ENCODE data around the gene SRGAP3. TPM values are rescaled to one million over a fixed set of nuclear protein-coding genes. Genes with fewer than 3 reads are reported as not detected.

Gene SRGAP3
- total RNA-seq, 1 experiment from 2014 or later = 17.9 TPM

DNA sequence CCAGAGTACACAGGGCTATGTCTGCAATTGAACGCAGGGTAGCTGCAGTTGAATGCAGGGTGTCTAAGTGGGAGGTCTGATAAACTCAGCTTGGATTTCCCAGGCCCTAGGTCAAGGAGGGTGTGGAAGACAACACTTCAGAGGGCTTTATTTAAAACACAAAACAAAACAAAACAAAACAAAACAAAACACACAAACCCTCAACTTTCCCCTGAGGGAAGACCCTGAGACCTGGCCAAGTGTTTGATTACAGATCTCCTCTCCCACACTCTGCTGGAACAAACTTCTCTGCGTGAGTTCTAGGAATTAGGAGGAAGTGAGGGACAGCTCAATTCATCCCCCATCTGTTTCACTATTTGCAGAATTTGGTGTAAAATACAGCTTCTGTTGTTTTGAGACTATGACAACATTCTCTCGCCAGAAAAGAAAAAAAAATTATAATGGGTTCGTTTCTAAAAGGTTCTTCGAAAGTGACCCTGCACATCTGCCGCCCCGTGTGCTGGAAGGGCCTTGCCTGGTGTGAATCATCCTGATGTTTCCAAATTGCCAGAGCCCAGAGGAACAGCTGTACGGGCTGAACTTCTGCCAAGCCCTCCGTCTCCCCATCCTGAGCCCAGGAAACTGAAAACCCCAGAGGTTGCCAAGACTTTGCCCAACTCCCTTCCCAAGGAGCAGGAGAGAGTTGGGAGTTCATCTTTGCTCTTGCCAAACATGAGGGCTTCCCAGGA lies 212.9 kb downstream of the SRGAP3 start:
- Mint-ChIP-seq H3K36me3 (no peaks in the 10 kb centered on the region), H3K9me3 (no peaks in the 10 kb centered on the region), H3K27me3 (ENCODE audit: low read depth) (peaks cover 10% of the 10 kb centered on the region), H3K4me3 (no peak overlapping the region), H3K27ac (no peak overlapping the region), H3K4me1 (peaks cover 12% of the 10 kb centered on the region)
- ChIA-PET CTCF (no interaction called here), POLR2A (no interaction called here)
- no peak for DNase-seq (ENCODE audit: low spot score)
- TF ChIP-seq HMGA2 (CRISPR knock-in tag; IDR thresholded peaks at IDR 0.05) (no peak), NR1H2 (CRISPR knock-in tag; IDR thresholded peaks at IDR 0.05) (no peak), SOX15 (CRISPR knock-in tag; IDR thresholded peaks at IDR 0.05) (no peak), GRHL2 (CRISPR knock-in tag; IDR thresholded peaks at IDR 0.05; ENCODE audit: insufficient replicate concordance, severe bottlenecking) (no peak), NR2C2 (CRISPR knock-in tag; IDR thresholded peaks at IDR 0.05) (no peak), PRRX2 (CRISPR knock-in tag; IDR thresholded peaks at IDR 0.05) (no peak), SP1 (CRISPR knock-in tag; conservative IDR thresholded peaks at IDR 0.05) (no peak)
- TF ChIP-seq, protein P1, sequence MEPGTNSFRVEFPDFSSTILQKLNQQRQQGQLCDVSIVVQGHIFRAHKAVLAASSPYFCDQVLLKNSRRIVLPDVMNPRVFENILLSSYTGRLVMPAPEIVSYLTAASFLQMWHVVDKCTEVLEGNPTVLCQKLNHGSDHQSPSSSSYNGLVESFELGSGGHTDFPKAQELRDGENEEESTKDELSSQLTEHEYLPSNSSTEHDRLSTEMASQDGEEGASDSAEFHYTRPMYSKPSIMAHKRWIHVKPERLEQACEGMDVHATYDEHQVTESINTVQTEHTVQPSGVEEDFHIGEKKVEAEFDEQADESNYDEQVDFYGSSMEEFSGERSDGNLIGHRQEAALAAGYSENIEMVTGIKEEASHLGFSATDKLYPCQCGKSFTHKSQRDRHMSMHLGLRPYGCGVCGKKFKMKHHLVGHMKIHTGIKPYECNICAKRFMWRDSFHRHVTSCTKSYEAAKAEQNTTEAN (CRISPR knock-in tag; IDR thresholded peaks at IDR 0.05) = no peak
- ATAC-seq = peak; percentile 69

DNA sequence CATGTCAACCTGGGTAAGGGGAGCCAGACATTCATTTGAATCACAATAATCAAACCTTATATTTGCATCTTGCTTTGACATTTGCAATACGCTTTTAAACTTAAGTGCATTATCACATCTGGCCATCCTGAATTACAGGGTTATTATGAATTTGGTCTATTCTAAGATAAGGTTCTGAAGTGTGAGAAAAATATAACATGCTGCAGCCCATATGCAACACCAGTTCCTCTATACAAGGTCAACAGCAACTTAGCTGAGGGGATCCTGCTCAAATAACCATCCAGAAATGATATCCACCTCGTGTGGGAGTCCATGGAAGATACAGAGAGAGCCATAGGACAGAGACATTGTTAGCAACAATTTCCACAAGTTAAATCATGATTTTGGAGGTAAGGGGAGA lies 213.5 kb downstream of the SRGAP3 start:
- no peak overlapping the region for H3K4me3 Mint-ChIP-seq

DNA sequence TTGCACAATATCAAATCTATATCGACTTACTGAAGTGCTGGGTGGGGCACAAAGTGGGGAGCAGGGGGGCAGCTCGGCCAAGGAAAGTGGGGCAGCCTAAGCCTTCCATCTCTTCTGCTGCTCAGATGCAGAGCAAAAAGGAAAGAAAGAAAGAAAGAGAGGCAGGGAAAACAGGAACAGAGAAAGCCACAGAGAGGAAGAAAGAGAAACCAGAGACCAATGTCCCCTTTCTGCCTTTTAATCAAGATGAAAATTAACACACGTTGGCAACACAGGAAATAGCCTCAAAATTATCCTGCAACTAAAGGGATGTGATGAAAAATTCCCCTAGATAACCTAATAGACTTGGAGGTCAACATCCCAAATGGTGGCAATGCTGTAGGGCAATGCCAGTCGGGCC lies 214.0 kb downstream of the SRGAP3 start:
- Mint-ChIP-seq H3K36me3 (no peaks in the 10 kb centered on the region), H3K27ac (no peak overlapping the region), H3K9me3 (no peaks in the 10 kb centered on the region), H3K4me3 (no peak overlapping the region), H3K27me3 (ENCODE audit: low read depth) (peaks cover 10% of the 10 kb centered on the region), H3K4me1 (peaks cover 12% of the 10 kb centered on the region)
- ChIA-PET POLR2A (no interaction called here), CTCF (interaction anchor here (1.3 kb wide), 1 partner anchor 48 kb away, joined by 4 read pairs; no protein-coding TSS in a partner anchor)
- no peak for DNase-seq (ENCODE audit: low spot score)
- no peak for ATAC-seq
- TF ChIP-seq NFATC4 (CRISPR knock-in tag; IDR thresholded peaks at IDR 0.05) (no peak), ATF1 (CRISPR knock-in tag; IDR thresholded peaks at IDR 0.05) (no peak), ZNF263 (CRISPR knock-in tag; IDR thresholded peaks at IDR 0.05; ENCODE audit: low read depth) (no peak), ZNF396 (CRISPR knock-in tag; IDR thresholded peaks at IDR 0.05; ENCODE audit: borderline replicate concordance) (no peak), NR3C1 (CRISPR knock-in tag; conservative IDR thresholded peaks at IDR 0.05; ENCODE audit: low read depth) (no peak)
- TF ChIP-seq, protein P2, sequence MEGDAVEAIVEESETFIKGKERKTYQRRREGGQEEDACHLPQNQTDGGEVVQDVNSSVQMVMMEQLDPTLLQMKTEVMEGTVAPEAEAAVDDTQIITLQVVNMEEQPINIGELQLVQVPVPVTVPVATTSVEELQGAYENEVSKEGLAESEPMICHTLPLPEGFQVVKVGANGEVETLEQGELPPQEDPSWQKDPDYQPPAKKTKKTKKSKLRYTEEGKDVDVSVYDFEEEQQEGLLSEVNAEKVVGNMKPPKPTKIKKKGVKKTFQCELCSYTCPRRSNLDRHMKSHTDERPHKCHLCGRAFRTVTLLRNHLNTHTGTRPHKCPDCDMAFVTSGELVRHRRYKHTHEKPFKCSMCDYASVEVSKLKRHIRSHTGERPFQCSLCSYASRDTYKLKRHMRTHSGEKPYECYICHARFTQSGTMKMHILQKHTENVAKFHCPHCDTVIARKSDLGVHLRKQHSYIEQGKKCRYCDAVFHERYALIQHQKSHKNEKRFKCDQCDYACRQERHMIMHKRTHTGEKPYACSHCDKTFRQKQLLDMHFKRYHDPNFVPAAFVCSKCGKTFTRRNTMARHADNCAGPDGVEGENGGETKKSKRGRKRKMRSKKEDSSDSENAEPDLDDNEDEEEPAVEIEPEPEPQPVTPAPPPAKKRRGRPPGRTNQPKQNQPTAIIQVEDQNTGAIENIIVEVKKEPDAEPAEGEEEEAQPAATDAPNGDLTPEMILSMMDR (IDR thresholded peaks at IDR 0.05) = no peak
- TF ChIP-seq, protein P3, sequence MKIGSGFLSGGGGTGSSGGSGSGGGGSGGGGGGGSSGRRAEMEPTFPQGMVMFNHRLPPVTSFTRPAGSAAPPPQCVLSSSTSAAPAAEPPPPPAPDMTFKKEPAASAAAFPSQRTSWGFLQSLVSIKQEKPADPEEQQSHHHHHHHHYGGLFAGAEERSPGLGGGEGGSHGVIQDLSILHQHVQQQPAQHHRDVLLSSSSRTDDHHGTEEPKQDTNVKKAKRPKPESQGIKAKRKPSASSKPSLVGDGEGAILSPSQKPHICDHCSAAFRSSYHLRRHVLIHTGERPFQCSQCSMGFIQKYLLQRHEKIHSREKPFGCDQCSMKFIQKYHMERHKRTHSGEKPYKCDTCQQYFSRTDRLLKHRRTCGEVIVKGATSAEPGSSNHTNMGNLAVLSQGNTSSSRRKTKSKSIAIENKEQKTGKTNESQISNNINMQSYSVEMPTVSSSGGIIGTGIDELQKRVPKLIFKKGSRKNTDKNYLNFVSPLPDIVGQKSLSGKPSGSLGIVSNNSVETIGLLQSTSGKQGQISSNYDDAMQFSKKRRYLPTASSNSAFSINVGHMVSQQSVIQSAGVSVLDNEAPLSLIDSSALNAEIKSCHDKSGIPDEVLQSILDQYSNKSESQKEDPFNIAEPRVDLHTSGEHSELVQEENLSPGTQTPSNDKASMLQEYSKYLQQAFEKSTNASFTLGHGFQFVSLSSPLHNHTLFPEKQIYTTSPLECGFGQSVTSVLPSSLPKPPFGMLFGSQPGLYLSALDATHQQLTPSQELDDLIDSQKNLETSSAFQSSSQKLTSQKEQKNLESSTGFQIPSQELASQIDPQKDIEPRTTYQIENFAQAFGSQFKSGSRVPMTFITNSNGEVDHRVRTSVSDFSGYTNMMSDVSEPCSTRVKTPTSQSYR (CRISPR knock-in tag; IDR thresholded peaks at IDR 0.05) = no peak

More for the DNA sequence above, 213.5 kb downstream of the SRGAP3 start:
- ChIA-PET CTCF (no interaction called here), POLR2A (no interaction called here)
- peaks cover 12% of the 10 kb centered on the region for H3K4me1 Mint-ChIP-seq
- DNase-seq (ENCODE audit: low spot score) (no peak), ATAC-seq (no peak)
- peaks cover 10% of the 10 kb centered on the region for H3K27me3 Mint-ChIP-seq (ENCODE audit: low read depth)
- no peaks in the 10 kb centered on the region for H3K9me3 Mint-ChIP-seq
- no peak overlapping the region for H3K27ac Mint-ChIP-seq
- no peak for TF ChIP-seq SMAD4 (CRISPR knock-in tag; IDR thresholded peaks at IDR 0.05)
- no peak for TF ChIP-seq TEAD4 (CRISPR knock-in tag; IDR thresholded peaks at IDR 0.05)
- TF ChIP-seq, protein P2 (IDR thresholded peaks at IDR 0.05) = no peak
- TF ChIP-seq, protein P4, sequence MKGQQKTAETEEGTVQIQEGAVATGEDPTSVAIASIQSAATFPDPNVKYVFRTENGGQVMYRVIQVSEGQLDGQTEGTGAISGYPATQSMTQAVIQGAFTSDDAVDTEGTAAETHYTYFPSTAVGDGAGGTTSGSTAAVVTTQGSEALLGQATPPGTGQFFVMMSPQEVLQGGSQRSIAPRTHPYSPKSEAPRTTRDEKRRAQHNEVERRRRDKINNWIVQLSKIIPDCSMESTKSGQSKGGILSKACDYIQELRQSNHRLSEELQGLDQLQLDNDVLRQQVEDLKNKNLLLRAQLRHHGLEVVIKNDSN (CRISPR knock-in tag; IDR thresholded peaks at IDR 0.05) = no peak
- no peak for TF ChIP-seq ZNF416 (CRISPR knock-in tag; IDR thresholded peaks at IDR 0.05)
- TF ChIP-seq, protein P5, sequence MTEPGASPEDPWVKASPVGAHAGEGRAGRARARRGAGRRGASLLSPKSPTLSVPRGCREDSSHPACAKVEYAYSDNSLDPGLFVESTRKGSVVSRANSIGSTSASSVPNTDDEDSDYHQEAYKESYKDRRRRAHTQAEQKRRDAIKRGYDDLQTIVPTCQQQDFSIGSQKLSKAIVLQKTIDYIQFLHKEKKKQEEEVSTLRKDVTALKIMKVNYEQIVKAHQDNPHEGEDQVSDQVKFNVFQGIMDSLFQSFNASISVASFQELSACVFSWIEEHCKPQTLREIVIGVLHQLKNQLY (CRISPR knock-in tag; IDR thresholded peaks at IDR 0.05) = no peak
- H3K36me3 Mint-ChIP-seq = no peaks in the 10 kb centered on the region

All from WTC11 (cell line).